GM18526 (cell line): Measurements from ENCODE around the gene INTS6.

Source experiments
- POLR2A ChIP-seq: IDR thresholded peaks from 3 replicates; pipeline ENCODE4 v1.6.1; 2011; ENCODE audit not compliant: insufficient read length; ENCODE audit errors: extremely low read depth

INTS6 gene

GRCh38 chr13:51475727-51476501, 23.1 kb upstream of the INTS6 start:
- no peak for TF ChIP-seq POLR2A

DNA sequence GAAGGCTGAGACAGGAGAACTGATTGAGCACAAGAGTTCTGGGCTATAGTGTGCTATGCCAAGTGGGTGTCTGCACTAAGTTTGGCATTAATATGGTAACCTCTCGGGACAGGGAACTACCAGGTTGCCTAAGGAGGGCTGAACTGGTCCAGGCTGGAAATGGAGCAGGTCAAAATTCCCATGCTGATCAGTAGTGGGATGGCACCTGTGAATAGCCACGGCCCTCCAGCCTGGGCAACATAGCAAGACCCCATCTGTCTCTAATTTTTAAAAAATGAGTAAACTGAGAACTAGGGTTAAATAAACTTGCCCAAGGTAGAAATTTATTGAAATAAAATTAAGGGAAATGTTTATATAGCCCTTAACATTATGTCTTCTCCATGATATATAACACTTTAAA, 17.0 kb upstream of the INTS6 start:
- no peak for TF ChIP-seq POLR2A

GRCh38 chr13:51467730-51468129, 14.9 kb upstream of the INTS6 start:
- no peak for TF ChIP-seq POLR2A

DNA sequence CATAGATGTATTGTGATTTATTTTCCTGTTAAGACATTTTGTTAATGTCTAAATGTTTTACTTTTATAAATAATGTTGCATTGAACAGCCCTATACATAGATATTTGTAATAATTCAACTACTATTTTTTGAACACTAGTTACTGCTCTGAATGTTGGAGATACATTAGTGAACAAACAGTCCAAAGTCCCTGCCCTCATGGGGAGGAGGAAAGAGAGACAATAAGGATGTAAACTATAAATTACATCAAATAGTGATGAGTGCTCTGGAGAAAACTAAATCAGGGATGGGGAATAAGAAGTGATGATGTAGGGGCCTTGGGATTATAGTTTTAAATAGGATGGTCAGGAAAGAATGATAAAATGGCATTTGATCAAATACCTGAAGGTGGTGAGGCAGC, 12.3 kb upstream of the INTS6 start:
- no peak for TF ChIP-seq POLR2A

- TF ChIP-seq POLR2A: no peak
Measured at GRCh38 chr13:51457086-51457815, 4.4 kb upstream of the INTS6 start.

DNA sequence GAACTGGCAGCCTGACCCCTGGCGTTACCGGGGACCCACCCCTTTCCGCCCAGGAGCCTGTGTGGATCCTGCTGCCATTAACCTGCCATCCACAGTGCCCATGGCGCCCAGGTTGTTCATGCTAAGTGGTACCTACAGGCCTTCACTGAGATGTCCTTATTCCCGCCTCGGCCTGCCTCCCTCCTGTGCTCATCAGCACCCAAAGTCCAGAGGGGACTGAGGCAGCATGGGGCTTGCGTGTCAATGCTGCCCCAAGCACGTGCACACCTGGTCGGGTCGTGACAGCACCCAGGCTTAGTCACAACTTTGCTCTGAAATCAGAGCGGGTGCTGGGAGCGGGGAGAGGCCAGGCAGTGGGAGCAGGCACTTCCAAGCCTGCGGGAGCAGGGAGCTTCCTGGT, 3.7 kb upstream of the INTS6 start:
- no peak for TF ChIP-seq POLR2A

- no peak for TF ChIP-seq POLR2A
Measured at GRCh38 chr13:51455532-51455931, 2.7 kb upstream of the INTS6 start.

GRCh38 chr13:51453959-51454703, 1.3 kb upstream of the INTS6 start:
- TF ChIP-seq POLR2A: no peak

DNA sequence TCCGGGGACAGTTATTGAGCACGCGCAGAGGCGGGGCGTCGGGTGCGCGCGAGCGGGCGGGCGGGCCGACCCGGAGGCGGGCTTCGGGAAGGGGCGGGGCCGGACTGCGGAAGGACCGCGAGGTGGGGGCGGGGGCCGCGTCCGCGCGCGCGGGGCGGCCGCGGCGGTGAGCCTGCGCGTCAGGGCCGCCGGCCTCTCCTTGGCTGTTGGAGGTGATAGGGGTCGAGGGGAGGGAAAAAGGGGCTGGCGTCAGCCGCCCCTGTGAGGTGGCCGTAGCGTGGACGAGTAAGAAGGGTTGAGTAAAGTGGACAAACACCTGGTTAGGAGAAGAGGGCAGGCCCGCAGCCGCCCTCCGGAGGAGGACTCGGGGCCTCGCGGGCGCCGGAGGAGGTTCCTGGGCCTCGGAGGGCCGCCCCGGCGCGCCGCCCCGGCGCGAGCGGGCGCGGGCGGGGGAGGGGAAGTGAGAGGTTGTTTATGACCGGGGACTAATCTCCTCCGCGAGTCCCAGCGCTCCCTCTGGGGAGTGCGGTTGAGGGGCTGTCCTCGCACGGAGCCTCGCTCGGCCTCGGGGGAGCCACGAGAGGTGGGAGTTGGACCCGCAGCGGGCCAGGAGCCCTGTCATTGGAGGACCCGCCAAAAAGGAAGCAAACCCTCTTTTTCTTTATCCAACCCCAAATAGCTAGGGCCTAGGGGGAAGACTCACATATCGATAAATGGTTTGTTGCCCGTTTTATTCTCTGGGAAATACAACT, 547 bp upstream of the INTS6 start:
- TF ChIP-seq POLR2A: no peak

DNA sequence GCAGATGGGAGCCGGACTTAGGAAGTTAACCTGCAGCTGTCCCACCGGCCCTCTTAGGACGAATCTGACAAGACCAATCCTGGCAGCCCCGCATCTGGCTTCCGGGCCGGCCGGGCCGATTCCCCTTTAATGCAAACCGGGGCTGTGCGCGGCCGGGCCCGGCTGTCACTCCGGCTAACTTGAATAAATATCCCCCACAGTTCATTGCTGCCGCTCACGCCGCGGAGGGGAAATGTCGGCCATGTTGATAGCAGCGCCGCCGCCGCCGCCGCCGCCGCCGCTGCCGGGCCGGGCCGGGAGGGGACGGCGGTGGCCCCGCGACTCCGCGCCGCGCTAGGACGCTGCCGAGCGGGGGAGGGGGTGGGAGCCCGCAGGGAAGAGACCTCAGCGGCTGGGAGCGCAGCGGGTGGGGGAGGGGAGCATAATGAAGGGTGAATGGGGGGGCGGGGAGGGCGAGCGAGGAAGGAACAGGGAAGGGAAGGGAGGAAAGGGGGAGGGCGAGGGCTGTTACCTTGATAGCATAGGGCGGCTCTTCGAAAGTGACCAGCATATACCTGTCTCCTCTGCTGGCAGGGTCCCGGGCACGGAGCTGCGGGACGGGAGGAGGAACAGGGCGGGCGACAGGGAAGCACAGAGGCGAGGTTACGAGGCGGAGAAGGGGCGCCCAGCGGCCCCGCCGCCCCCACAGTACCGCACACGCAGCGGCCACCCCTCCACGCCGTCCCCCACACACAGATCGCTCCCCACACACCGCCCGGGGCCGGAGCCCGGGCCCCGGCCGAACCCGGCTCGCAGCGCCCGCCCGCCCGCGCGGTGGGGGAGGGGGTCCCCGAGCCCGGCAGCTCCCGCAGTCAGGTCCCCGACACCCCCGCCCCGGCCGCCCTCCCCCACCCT, 1.1 kb downstream of the INTS6 start:
- peak; percentile 43 for TF ChIP-seq POLR2A

DNA sequence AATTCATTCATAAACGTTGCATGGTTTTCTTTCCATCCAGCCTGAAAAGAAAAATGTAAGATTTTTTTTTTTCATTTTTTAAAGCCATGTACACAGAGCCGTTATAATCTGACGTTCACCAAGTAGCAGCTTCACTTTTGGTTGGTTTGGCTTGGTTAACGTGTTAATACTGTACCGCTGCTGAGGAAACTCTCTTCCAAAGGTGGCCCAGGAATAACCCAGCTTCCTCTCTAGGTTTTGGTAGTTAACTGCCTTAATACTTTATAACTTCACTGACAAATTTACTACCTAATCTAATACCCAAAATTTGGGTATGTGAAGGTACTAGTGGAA, 1.7 kb downstream of the INTS6 start:
- TF ChIP-seq POLR2A: no peak

DNA sequence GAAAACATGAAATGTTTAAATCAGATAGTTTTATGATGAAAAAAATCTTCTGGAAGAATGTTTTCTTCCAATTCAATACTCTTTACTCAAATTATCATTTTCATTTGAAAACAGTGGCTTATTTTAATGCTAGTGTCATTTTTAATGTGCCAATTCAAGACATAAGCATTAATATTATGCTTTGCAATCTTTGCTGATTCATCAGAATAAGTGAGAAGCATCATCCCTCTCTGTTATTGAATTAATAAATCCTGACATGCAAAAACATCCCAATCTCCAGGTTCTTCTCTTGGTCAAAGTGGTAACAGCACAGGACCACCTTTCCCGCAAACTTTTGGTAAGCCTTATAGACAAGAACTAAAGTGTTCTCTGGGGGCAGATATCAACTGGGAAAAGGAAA, 3.8 kb downstream of the INTS6 start:
- TF ChIP-seq POLR2A: no peak

- TF ChIP-seq POLR2A: no peak
Measured at GRCh38 chr13:51444922-51445321, 7.9 kb downstream of the INTS6 start.

- TF ChIP-seq POLR2A: no peak
Measured at GRCh38 chr13:51440381-51440780, 12.5 kb downstream of the INTS6 start.
